ENCODE results near the gene DNMBP. TPM values are rescaled to one million over a fixed set of nuclear protein-coding genes. Genes with fewer than 3 reads are reported as not detected.

The DNMBP gene
- total RNA-seq, 1 donor from 2014 or later = 26.7 TPM

GRCh38 chr10:99945263-99945662, 64.5 kb downstream of the DNMBP start:
- Histone ChIP-seq H3K4me2 (no peak overlapping the region), H3K36me3 (no peaks in the 10 kb centered on the region), H3K27me3 (no peaks in the 10 kb centered on the region), H3K4me1 (no peaks in the 10 kb centered on the region), H3K9ac (no peak overlapping the region), H3K4me3 (no peak overlapping the region), H2AFZ (replicated peaks) (no peak overlapping the region), H3K27ac (no peak overlapping the region), H3F3A (ENCODE audit: low read depth) (no peaks in the 10 kb centered on the region), H3K79me2 (ENCODE audit: low read depth) (no peaks in the 10 kb centered on the region), H3K9me3 (ENCODE audit: low read depth) (peaks cover under 1% of the 10 kb centered on the region), H4K20me1 (ENCODE audit: low read depth) (no peaks in the 10 kb centered on the region)
- H3K4me1 Mint-ChIP-seq = peaks cover 9% of the 10 kb centered on the region
- H3K27ac Mint-ChIP-seq = no peak overlapping the region
- peaks cover 21% of the 10 kb centered on the region for H3K36me3 Mint-ChIP-seq
- no peak for DNase-seq (ENCODE audit: low spot score)
- H3K9me3 Mint-ChIP-seq = peaks cover 13% of the 10 kb centered on the region
- no peak overlapping the region for H3K4me3 Mint-ChIP-seq
- H3K27me3 Mint-ChIP-seq (ENCODE audit: insufficient read depth, low read depth) = no peaks in the 10 kb centered on the region
- TF ChIP-seq CTCF (IDR thresholded peaks at IDR 0.05) = no peak
- TF ChIP-seq EZH2 (IDR thresholded peaks at IDR 0.05) = no peak
- no peak for TF ChIP-seq EZH2phosphoT487 (IDR thresholded peaks at IDR 0.05)

DNA sequence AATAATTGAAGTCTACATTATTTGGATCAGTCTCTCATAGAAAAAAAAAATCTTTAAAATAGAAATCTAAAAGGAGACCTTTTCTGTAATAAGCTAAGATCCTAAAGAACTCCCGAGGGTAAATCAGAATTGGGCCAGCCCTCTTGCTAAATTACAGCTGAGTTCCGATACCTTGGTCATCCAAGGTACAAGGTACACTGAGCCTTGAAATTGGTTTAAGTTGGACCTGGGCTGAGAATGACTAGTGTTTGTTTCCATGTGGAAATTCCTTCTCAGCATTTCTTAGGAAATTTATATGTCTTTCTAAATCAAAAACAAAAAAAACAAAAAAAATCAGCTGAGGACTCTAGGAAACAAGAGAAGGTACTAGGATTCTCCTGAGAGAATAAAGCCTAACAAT, 64.9 kb downstream of the DNMBP start:
- Mint-ChIP-seq H3K36me3 (peaks cover 18% of the 10 kb centered on the region), H3K27me3 (ENCODE audit: insufficient read depth, low read depth) (no peaks in the 10 kb centered on the region), H3K4me3 (no peak overlapping the region), H3K4me1 (peaks cover 9% of the 10 kb centered on the region), H3K9me3 (peaks cover 10% of the 10 kb centered on the region), H3K27ac (no peak overlapping the region)
- Histone ChIP-seq H3K27ac (no peak overlapping the region), H3F3A (ENCODE audit: low read depth) (no peaks in the 10 kb centered on the region), H2AFZ (replicated peaks) (no peak overlapping the region), H3K79me2 (ENCODE audit: low read depth) (no peaks in the 10 kb centered on the region), H4K20me1 (ENCODE audit: low read depth) (no peaks in the 10 kb centered on the region), H3K36me3 (no peaks in the 10 kb centered on the region), H3K4me1 (no peaks in the 10 kb centered on the region), H3K9me3 (ENCODE audit: low read depth) (no peaks in the 10 kb centered on the region), H3K4me2 (no peak overlapping the region), H3K27me3 (no peaks in the 10 kb centered on the region), H3K4me3 (no peak overlapping the region), H3K9ac (no peak overlapping the region)
- DNase-seq (ENCODE audit: low spot score) = no peak
- TF ChIP-seq EZH2phosphoT487 (IDR thresholded peaks at IDR 0.05) (no peak), CTCF (IDR thresholded peaks at IDR 0.05) (no peak), EZH2 (IDR thresholded peaks at IDR 0.05) (no peak)

GRCh38 chr10:99943908-99944307, 65.8 kb downstream of the DNMBP start:
- Histone ChIP-seq H3K4me2 (no peak overlapping the region), H3K9me3 (ENCODE audit: low read depth) (no peaks in the 10 kb centered on the region), H3K4me3 (no peak overlapping the region), H2AFZ (replicated peaks) (no peak overlapping the region), H3K4me1 (no peaks in the 10 kb centered on the region), H3K36me3 (no peaks in the 10 kb centered on the region), H3K79me2 (ENCODE audit: low read depth) (no peaks in the 10 kb centered on the region), H3F3A (ENCODE audit: low read depth) (no peaks in the 10 kb centered on the region), H4K20me1 (ENCODE audit: low read depth) (no peaks in the 10 kb centered on the region), H3K9ac (no peak overlapping the region), H3K27me3 (no peaks in the 10 kb centered on the region), H3K27ac (no peak overlapping the region)
- H3K36me3 Mint-ChIP-seq = peaks cover 21% of the 10 kb centered on the region
- H3K9me3 Mint-ChIP-seq = peaks cover 11% of the 10 kb centered on the region
- DNase-seq (ENCODE audit: low spot score) = no peak
- H3K4me3 Mint-ChIP-seq = no peak overlapping the region
- TF ChIP-seq EZH2 (IDR thresholded peaks at IDR 0.05) = no peak
- TF ChIP-seq CTCF (IDR thresholded peaks at IDR 0.05) = no peak
- no peak for TF ChIP-seq EZH2phosphoT487 (IDR thresholded peaks at IDR 0.05)
- H3K4me1 Mint-ChIP-seq = peaks cover 12% of the 10 kb centered on the region
- H3K27me3 Mint-ChIP-seq (ENCODE audit: insufficient read depth, low read depth) = no peaks in the 10 kb centered on the region
- no peak overlapping the region for H3K27ac Mint-ChIP-seq

All from neural progenitor cell (in vitro differentiated cells).